ENCODE data around the gene TEAD1. TPM values are rescaled to one million over a fixed set of nuclear protein-coding genes. Genes with fewer than 3 reads are reported as not detected.

The TEAD1 gene
- total and polyA plus RNA-seq, 2 experiments from 2014 or later: 24.5 to 103 TPM

GRCh38 chr11:12792018-12792417 lies 117.8 kb downstream of the TEAD1 start (continued):
- TF ChIP-seq, protein P1, sequence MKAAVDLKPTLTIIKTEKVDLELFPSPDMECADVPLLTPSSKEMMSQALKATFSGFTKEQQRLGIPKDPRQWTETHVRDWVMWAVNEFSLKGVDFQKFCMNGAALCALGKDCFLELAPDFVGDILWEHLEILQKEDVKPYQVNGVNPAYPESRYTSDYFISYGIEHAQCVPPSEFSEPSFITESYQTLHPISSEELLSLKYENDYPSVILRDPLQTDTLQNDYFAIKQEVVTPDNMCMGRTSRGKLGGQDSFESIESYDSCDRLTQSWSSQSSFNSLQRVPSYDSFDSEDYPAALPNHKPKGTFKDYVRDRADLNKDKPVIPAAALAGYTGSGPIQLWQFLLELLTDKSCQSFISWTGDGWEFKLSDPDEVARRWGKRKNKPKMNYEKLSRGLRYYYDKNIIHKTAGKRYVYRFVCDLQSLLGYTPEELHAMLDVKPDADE (IDR thresholded peaks at IDR 0.05): no peak
- no peak for TF ChIP-seq ZNF331 (CRISPR knock-in tag; IDR thresholded peaks at IDR 0.05; ENCODE audit: low read depth)
- TF ChIP-seq POLR2AphosphoS5 (IDR thresholded peaks at IDR 0.05; ENCODE audit: low read depth): no peak
- no peak for TF ChIP-seq STAT1 (IDR thresholded peaks at IDR 0.05; ENCODE audit: unreplicated experiment)
- TF ChIP-seq JUNB (IDR thresholded peaks at IDR 0.05; ENCODE audit: unreplicated experiment): no peak

GRCh38 chr11:12792590-12792989 lies 118.4 kb downstream of the TEAD1 start:
- no peak overlapping the region for H3K27ac Mint-ChIP-seq
- TF ChIP-seq ZNF462 (CRISPR knock-in tag; IDR thresholded peaks at IDR 0.05) (no peak), POLR2AphosphoS5 (IDR thresholded peaks at IDR 0.05; ENCODE audit: low read depth) (no peak), STAT1 (IDR thresholded peaks at IDR 0.05; ENCODE audit: unreplicated experiment) (no peak), JUNB (IDR thresholded peaks at IDR 0.05; ENCODE audit: unreplicated experiment) (no peak), ZNF114 (CRISPR knock-in tag; IDR thresholded peaks at IDR 0.05) (no peak), EZH2phosphoT487 (IDR thresholded peaks at IDR 0.05; ENCODE audit: unreplicated experiment) (no peak), CREB1 (CRISPR knock-in tag; IDR thresholded peaks at IDR 0.05; ENCODE audit: low read depth) (no peak), ZNF331 (CRISPR knock-in tag; IDR thresholded peaks at IDR 0.05; ENCODE audit: low read depth) (no peak), CTCF (conservative IDR thresholded peaks at IDR 0.05; ENCODE audit: low read depth in 2 of 2) (no peak)
- TF ChIP-seq, protein P1 (IDR thresholded peaks at IDR 0.05): no peak
- TF ChIP-seq, protein P2, sequence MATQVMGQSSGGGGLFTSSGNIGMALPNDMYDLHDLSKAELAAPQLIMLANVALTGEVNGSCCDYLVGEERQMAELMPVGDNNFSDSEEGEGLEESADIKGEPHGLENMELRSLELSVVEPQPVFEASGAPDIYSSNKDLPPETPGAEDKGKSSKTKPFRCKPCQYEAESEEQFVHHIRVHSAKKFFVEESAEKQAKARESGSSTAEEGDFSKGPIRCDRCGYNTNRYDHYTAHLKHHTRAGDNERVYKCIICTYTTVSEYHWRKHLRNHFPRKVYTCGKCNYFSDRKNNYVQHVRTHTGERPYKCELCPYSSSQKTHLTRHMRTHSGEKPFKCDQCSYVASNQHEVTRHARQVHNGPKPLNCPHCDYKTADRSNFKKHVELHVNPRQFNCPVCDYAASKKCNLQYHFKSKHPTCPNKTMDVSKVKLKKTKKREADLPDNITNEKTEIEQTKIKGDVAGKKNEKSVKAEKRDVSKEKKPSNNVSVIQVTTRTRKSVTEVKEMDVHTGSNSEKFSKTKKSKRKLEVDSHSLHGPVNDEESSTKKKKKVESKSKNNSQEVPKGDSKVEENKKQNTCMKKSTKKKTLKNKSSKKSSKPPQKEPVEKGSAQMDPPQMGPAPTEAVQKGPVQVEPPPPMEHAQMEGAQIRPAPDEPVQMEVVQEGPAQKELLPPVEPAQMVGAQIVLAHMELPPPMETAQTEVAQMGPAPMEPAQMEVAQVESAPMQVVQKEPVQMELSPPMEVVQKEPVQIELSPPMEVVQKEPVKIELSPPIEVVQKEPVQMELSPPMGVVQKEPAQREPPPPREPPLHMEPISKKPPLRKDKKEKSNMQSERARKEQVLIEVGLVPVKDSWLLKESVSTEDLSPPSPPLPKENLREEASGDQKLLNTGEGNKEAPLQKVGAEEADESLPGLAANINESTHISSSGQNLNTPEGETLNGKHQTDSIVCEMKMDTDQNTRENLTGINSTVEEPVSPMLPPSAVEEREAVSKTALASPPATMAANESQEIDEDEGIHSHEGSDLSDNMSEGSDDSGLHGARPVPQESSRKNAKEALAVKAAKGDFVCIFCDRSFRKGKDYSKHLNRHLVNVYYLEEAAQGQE (IDR thresholded peaks at IDR 0.05; ENCODE audit: unreplicated experiment): no peak

More at GRCh38 chr11:12792590-12792989, 118.4 kb downstream of the TEAD1 start:
- H3K4me1 ChIP-seq (ENCODE audit: insufficient read depth): peaks cover 43% of the 10 kb centered on the region
- no peaks in the 10 kb centered on the region for H3K9me2 ChIP-seq (ENCODE audit: insufficient read depth)
- Mint-ChIP-seq H3K9me3 (no peaks in the 10 kb centered on the region), H3K4me1 (peaks cover 44% of the 10 kb centered on the region), H3K27me3 (ENCODE audit: insufficient read depth, low read depth, poor library complexity) (peaks cover 2% of the 10 kb centered on the region), H3K36me3 (ENCODE audit: low read depth) (peaks cover 14% of the 10 kb centered on the region; the same call in 2 of the 3 replicates), H3K4me3 (no peak overlapping the region)
- no peak for ATAC-seq
- H4K20me1 ChIP-seq (replicated peaks; ENCODE audit: insufficient read depth): peaks cover 4% of the 10 kb centered on the region
- H3K4me3 ChIP-seq: no peak overlapping the region
- no peaks in the 10 kb centered on the region for H3K27me3 ChIP-seq (ENCODE audit: insufficient read depth)
- H3F3A ChIP-seq (replicated peaks; ENCODE audit: low read depth): no peaks in the 10 kb centered on the region
- H3K4me2 ChIP-seq: no peak overlapping the region
- no peak overlapping the region for H3K27ac ChIP-seq (ENCODE audit: low read depth)
- no peak overlapping the region for H2AFZ ChIP-seq
- peaks cover 100% of the 10 kb centered on the region for H3K79me2 ChIP-seq (replicated peaks; ENCODE audit: insufficient read depth)
- no peaks in the 10 kb centered on the region; the same call in 1 of the 2 replicates for H3K36me3 ChIP-seq (ENCODE audit: insufficient read depth)
- DNase-seq (ENCODE audit: low spot score): no peak
